Skin epidermis (tissue), 12 donors: ENCODE results near the gene NHERF2.

ENCODE experiments used
- H3K27ac ChIP-seq, 21 experiments: fragments of 200-600 bp; sonication (generic) in 11 of 21; one replicate each; pipeline ENCODE4 v1.5.0; 2020; ENCODE audit warnings: mild to moderate bottlenecking in 3 of 21, inconsistent platforms in 2 of 21, moderate library complexity in 2 of 21
- H3K4me3 ChIP-seq, 7 experiments: fragments of 200-600 bp; sonication (generic) in 2 of 7; one replicate each; pipeline ENCODE4 v1.5.0; 2020; ENCODE audit warnings: inconsistent platforms in 2 of 7, mild to moderate bottlenecking in 2 of 7, moderate library complexity in 1 of 7

Gene NHERF2

GRCh38 chr16:2022723-2023091, 4.0 kb upstream of the NHERF2 start:
- H3K27ac ChIP-seq, result peak overlapping the region in 3 of 21 experiments; percentile 21 to 48 (median 45)

GRCh38 chr16:2023092-2024031, 3.3 kb upstream of the NHERF2 start:
- peak overlapping the region in 17 of 21 experiments; percentile 21 to 85 (median 59) for H3K27ac ChIP-seq
- H3K4me3 ChIP-seq, result peak overlapping the region in 6 of 7 experiments; percentile 3 to 24 (median 14)

More at GRCh38 chr16:2022723-2023091, 4.0 kb upstream of the NHERF2 start:
- H3K4me3 ChIP-seq, result peak overlapping the region in 6 of 7 experiments; percentile 3 to 24 (median 14)

- peak overlapping the region in 13 of 21 experiments; percentile 22 to 85 (median 59) for H3K27ac ChIP-seq
These were observed 2.7 kb upstream of the NHERF2 start for GRCh38 chr16:2024032-2024420.

GRCh38 chr16:2025251-2025650, 1.5 kb upstream of the NHERF2 start:
- Histone ChIP-seq H3K27ac (no peak overlapping the region), H3K4me3 (no peak overlapping the region)

More at GRCh38 chr16:2024032-2024420, 2.7 kb upstream of the NHERF2 start:
- no peak overlapping the region for H3K4me3 ChIP-seq

- Histone ChIP-seq H3K27ac (peak overlapping the region in 7 of 21 experiments; percentile 6 to 66 (median 37)), H3K4me3 (peak overlapping the region in 5 of 7 experiments; percentile 9 to 69 (median 54))
These were observed 733 bp upstream of the NHERF2 start for GRCh38 chr16:2025878-2026460.

GRCh38 chr16:2027024-2028010, 615 bp downstream of the NHERF2 start:
- peak overlapping the region; percentile 52 to 69 (median 56) for H3K4me3 ChIP-seq
- peak overlapping the region in 16 of 21 experiments; percentile 17 to 79 (median 63) for H3K27ac ChIP-seq

GRCh38 chr16:2028146-2028545, 1.4 kb downstream of the NHERF2 start:
- H3K4me3 ChIP-seq, result peak overlapping the region in 5 of 7 experiments; percentile 52 to 69 (median 58)

GRCh38 chr16:2028620-2029220, 2.0 kb downstream of the NHERF2 start:
- H3K27ac ChIP-seq, result no peak overlapping the region
- H3K4me3 ChIP-seq, result peak overlapping the region in 1 of 7 experiments; percentile 69

More at GRCh38 chr16:2028146-2028545, 1.4 kb downstream of the NHERF2 start:
- H3K27ac ChIP-seq, result peak overlapping the region in 2 of 21 experiments; percentile 17 to 35

- no peak overlapping the region for H3K4me3 ChIP-seq
- H3K27ac ChIP-seq, result no peak overlapping the region
These were observed 2.6 kb downstream of the NHERF2 start for GRCh38 chr16:2029350-2029749.

GRCh38 chr16:2030036-2030435, 3.3 kb downstream of the NHERF2 start:
- Histone ChIP-seq H3K27ac (peak overlapping the region in 4 of 21 experiments; percentile 8 to 45 (median 17)), H3K4me3 (no peak overlapping the region)

GRCh38 chr16:2031081-2031577, 4.4 kb downstream of the NHERF2 start:
- Histone ChIP-seq H3K4me3 (no peak overlapping the region), H3K27ac (peak overlapping the region in 8 of 21 experiments; percentile 19 to 85 (median 40))

- Histone ChIP-seq H3K4me3 (peak overlapping the region in 2 of 7 experiments; percentile 23 to 28), H3K27ac (peak overlapping the region in 20 of 21 experiments; percentile 47 to 86 (median 76))
These were observed 5.8 kb downstream of the NHERF2 start for GRCh38 chr16:2032285-2033056.

GRCh38 chr16:2033057-2033908, 6.6 kb downstream of the NHERF2 start:
- H3K4me3 ChIP-seq, result peak overlapping the region; percentile 2 to 28 (median 14)
- peak overlapping the region in 20 of 21 experiments; percentile 47 to 86 (median 76) for H3K27ac ChIP-seq

GRCh38 chr16:2033909-2034695, 7.4 kb downstream of the NHERF2 start:
- H3K27ac ChIP-seq, result peak overlapping the region in 20 of 21 experiments; percentile 47 to 91 (median 76)
- peak overlapping the region in 6 of 7 experiments; percentile 2 to 28 (median 18) for H3K4me3 ChIP-seq

GRCh38 chr16:2034696-2035430, 8.2 kb downstream of the NHERF2 start:
- Histone ChIP-seq H3K4me3 (no peak overlapping the region), H3K27ac (peak overlapping the region in 20 of 21 experiments; percentile 37 to 91 (median 66))
